GM12892 (cell line): ENCODE data around the gene NPHP4.
"Not testable (repeated sequence)": the region's sequence is repeated elsewhere in the genome, so short reads cannot be mapped to it uniquely, and the experiment has no call there.

Source experiments
- DNase-seq: peaks from one replicate; pipeline ENCODE4 v3.0.0; 2011; ENCODE audit not compliant: insufficient read length
- FAIRE-seq: peaks from 2 replicates; lab custom pipeline; 2011; peaks lifted over from hg19 to GRCh38; lab: Jason Lieb, UNC
- POLR2A ChIP-seq: IDR thresholded peaks from 2 replicates; pipeline ENCODE4 v1.6.1; 2011; ENCODE audit warnings: low read depth, low read length, control low read depth
- POLR2AphosphoS5 ChIP-seq: IDR thresholded peaks from 2 replicates; pipeline ENCODE4 v1.6.1; 2011; ENCODE audit warnings: low read depth, low read length, control low read depth
- TAF1 ChIP-seq: IDR thresholded peaks from 2 replicates; pipeline ENCODE4 v1.6.1; 2011; ENCODE audit warnings: low read depth, mild to moderate bottlenecking, control low read depth, low read length, borderline replicate concordance

Gene NPHP4

GRCh38 chr1:5926686-5927435 is 65.4 kb downstream of the NPHP4 start:
- TF ChIP-seq TAF1 = no peak
- no peak for TF ChIP-seq POLR2AphosphoS5
- no peak for TF ChIP-seq POLR2A
- FAIRE-seq (no peak), DNase-seq (no peak)

GRCh38 chr1:5922700-5923330 is 69.4 kb downstream of the NPHP4 start:
- not testable (repeated sequence) for FAIRE-seq, DNase-seq

DNA sequence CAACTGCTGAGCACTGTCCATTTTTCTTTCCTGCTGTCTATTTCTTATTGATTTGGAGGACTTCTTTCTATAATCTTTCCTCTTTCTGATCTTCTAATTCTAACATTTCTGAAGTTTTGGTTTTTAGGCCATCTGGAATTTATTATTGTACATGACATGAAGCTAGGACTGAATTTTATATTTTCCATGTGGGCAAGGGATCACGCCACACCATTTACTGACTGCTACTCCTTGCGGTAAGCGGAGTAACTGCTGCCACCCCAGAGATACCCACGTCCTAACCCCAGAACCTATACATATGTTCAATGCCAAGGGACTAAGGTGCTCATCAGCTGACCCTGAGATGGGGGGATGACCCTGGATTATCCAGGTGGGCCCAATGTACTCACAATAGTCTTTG is 70.6 kb downstream of the NPHP4 start:
- FAIRE-seq = no peak
- DNase-seq = no peak
- TF ChIP-seq TAF1 (no peak), POLR2A (no peak), POLR2AphosphoS5 (no peak)

DNA sequence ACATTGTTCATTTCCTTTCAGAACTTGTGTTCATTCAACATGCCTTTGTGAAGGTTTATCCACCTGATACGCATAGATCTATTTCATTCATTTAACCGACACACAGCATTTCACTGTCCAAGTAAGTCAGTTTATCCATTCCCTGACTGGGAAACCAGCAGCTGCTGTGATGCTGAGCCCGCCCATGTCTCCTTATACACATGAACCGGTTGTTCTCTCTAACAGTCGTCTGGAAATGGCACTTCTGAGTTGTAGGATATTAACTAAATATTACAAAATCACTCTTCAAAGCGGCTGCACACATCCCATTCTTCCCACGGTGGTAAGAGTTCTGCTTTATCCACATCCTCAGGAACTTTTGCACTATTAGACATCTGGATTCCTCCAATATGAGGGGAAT is 71.1 kb downstream of the NPHP4 start:
- DNase-seq (no peak), FAIRE-seq (no peak)
- no peak for TF ChIP-seq POLR2AphosphoS5
- no peak for TF ChIP-seq POLR2A
- no peak for TF ChIP-seq TAF1

- FAIRE-seq = no peak
- TF ChIP-seq POLR2AphosphoS5 (no peak), POLR2A (no peak), TAF1 (no peak)
- DNase-seq = no peak
Observed at GRCh38 chr1:5920201-5920600, 72.0 kb downstream of the NPHP4 start.

GRCh38 chr1:5918275-5918649 is 74.0 kb downstream of the NPHP4 start:
- no peak for DNase-seq
- no peak for TF ChIP-seq POLR2A
- no peak for FAIRE-seq

DNA sequence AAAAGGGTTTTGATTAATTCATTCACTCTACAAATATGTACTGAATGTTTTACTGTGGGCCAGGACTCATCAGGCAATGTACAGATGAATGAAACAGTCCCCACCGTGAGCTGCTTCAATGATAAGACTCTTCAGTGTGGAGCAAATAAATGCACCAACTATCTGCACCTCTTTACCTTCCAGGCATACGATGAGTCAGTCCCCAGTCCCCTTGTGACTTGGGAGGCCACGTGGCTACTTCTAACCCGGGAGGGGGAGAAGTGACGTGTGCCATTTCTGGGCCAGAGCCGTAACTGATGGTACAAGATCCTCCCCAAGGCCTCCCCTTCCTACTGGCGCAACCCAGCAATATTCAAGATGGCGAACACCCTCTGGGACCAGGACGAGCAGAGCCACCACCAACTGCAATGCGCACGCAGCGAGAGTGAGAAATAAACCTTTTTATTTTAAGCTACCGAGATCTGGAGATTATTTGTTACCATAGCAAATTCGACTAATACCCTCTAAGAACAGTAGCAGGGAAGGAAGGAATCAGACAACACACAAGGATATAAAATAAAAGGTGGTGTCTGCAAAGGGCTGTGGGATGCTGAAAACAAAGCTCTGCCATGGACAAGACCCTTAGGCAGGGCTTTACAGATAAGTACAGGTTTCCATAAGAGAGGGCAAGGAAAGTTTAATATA is 74.5 kb downstream of the NPHP4 start:
- DNase-seq (no peak), FAIRE-seq (no peak)
- TF ChIP-seq POLR2A (no peak), POLR2AphosphoS5 (no peak), TAF1 (no peak)

GRCh38 chr1:5917281-5917590 is 75.0 kb downstream of the NPHP4 start:
- TF ChIP-seq TAF1 = no peak
- no peak for TF ChIP-seq POLR2AphosphoS5
- TF ChIP-seq POLR2A = no peak
- no peak for FAIRE-seq
- DNase-seq = no peak

DNA sequence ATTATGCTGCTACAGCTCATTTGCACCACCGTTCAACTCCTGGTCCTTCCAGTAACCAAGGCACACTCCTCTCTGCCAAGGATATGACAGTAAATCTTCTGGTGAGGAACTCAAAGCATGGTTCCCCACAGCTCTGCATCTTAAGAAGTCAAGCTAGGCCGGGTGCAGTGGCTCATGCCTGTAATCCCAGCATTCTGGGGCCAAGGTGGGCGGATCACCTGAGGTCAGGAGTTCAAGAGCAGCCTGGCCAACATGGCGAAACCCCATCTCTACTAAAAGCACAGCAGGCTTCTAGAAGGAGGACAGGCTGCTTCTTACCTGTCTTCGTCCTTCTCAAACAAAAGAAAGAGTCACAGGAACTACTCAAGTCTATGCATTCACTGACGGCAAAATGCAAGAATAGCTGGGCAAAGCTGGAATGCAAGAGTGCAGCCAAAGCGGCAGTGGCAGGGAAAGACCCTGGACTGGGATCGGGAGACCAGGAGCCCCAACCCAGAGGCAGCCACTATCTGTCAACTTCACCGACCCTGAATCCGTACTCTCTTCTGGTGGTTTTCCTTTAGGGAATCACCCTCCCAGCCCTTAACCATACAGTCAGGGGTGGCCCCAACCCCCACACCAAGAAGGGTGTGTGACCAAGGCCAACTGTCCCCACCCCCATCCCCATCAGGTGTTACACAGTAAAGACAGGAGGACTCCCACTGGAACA is 75.5 kb downstream of the NPHP4 start:
- FAIRE-seq (no peak), DNase-seq (no peak)
- TF ChIP-seq POLR2AphosphoS5 (no peak), POLR2A (no peak), TAF1 (no peak)

- TF ChIP-seq POLR2AphosphoS5 (no peak), TAF1 (no peak), POLR2A (no peak)
- peak; percentile 72 for FAIRE-seq
- DNase-seq = no peak
Observed at GRCh38 chr1:5915587-5916571, 76.3 kb downstream of the NPHP4 start.

DNA sequence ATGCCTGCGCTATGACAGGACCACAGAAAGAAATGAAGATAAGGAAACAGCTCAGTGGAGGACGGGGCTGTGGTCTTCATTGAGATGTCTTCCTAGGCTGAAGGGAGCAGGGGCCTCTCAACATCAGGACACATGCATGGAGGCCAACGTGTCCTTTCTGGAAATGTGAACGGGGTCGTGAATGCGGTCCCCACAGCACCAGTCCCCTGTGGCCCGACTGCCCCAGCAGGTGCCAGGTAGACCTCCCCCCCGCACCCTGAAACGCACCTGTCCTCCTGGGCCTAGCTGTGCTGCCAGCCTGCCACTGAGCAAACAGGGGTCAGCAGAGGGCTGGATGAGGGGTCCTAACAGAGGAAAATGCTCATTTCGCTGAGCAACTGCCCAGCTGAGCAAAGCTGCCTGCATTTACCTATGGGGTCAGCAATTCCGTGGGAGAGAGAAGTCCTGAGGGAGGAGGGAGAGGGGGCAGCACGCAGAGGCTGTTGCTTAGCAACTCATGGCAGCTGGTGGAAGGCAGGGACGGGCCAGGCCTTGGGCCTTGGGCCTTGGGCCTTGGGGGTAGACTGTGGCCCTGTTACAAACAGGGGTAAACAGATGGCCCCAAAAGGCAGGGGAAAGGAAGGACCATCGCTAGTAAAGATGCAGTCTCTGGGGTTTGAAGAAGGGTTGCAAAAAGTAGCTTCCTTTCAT is 77.4 kb downstream of the NPHP4 start:
- DNase-seq (no peak), FAIRE-seq (no peak)
- TF ChIP-seq TAF1 = no peak
- no peak for TF ChIP-seq POLR2AphosphoS5
- no peak for TF ChIP-seq POLR2A
